Measurements from ENCODE around the gene KIF18B. TPM values are rescaled to one million over a fixed set of nuclear protein-coding genes. Genes with fewer than 3 reads are reported as not detected.

The KIF18B gene
- total RNA-seq, 1 experiment from 2014 or later, result 82.2 TPM

DNA sequence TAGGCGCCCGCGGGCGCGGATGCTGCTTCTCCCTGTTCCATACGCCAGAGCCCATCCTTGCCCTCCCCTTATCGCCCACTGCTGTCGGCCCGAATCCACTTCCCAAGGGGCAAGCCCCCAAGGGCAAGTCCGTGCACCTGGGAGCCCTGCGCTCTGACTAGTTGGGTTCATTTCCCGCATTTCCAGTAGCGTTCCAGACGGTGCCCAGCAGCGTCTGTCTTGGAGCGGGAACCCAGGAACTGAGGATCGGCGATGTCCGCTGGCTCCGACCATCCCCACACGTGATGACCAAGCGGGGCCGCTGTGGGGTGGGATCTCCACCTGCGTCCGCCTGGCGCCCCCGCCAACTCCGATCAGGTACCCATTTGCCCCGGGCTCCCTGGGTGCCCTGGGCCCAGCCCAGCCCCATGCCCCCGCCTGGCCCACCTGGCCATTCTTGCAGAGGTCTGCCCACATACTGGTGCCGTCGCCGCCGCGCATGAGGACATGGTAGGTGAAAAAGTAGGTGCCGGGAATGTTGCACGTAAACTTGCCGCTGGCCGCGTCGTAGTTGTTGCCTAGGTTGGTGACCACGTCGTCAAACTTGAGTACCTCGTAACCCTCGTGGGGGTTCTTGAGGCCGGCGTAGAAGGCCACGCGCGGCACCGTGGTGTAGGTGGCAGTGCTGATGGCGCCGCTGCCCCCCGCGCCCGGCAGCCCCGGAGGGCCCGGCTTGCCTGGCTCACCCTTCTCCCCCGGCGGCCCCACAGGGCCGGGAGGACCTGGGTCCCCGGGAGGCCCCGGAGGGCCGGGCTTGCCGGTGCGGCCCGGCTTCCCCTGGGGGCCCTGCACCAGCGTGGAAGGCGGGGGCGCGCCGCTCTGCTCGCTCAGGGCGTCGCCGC is 19.7 kb upstream of the KIF18B start:
- H3K9me3 Mint-ChIP-seq, result no peaks in the 10 kb centered on the region
- ATAC-seq (no peak), DNase-seq (ENCODE audit: low spot score) (peak; percentile 35)
- TF ChIP-seq, protein P1, sequence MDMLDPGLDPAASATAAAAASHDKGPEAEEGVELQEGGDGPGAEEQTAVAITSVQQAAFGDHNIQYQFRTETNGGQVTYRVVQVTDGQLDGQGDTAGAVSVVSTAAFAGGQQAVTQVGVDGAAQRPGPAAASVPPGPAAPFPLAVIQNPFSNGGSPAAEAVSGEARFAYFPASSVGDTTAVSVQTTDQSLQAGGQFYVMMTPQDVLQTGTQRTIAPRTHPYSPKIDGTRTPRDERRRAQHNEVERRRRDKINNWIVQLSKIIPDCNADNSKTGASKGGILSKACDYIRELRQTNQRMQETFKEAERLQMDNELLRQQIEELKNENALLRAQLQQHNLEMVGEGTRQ (CRISPR knock-in tag; IDR thresholded peaks at IDR 0.05), result peak; percentile 31; the same call in 1 of the 2 replicates
- TF ChIP-seq, protein P2, sequence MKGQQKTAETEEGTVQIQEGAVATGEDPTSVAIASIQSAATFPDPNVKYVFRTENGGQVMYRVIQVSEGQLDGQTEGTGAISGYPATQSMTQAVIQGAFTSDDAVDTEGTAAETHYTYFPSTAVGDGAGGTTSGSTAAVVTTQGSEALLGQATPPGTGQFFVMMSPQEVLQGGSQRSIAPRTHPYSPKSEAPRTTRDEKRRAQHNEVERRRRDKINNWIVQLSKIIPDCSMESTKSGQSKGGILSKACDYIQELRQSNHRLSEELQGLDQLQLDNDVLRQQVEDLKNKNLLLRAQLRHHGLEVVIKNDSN (CRISPR knock-in tag; IDR thresholded peaks at IDR 0.05), result peak; percentile 28; the same call in 1 of the 2 replicates
- TF ChIP-seq ZNF138 (CRISPR knock-in tag; conservative IDR thresholded peaks at IDR 0.05) (no peak), TCF7 (CRISPR knock-in tag; IDR thresholded peaks at IDR 0.05; ENCODE audit: low read depth) (0 out of 2 replicates have a peak, but pooled peaks have one; percentile 48)
- TF ChIP-seq, protein P3, sequence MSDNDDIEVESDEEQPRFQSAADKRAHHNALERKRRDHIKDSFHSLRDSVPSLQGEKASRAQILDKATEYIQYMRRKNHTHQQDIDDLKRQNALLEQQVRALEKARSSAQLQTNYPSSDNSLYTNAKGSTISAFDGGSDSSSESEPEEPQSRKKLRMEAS (CRISPR knock-in tag; IDR thresholded peaks at IDR 0.05), result peak; percentile 61; the same call in 1 of the 2 replicates
- ChIA-PET POLR2A (no interaction called here), CTCF (interaction anchor here (0.6 to 5.5 kb wide), 16 partner anchors 9 to 230 kb away, joined by 3 to 117 read pairs (median 5); partner anchors contain the start of gene ACBD4)
- peaks cover 77% of the 10 kb centered on the region for H3K27me3 Mint-ChIP-seq (ENCODE audit: low read depth)
- H3K36me3 Mint-ChIP-seq, result no peaks in the 10 kb centered on the region
- H3K27ac Mint-ChIP-seq, result no peak overlapping the region
- H3K4me3 Mint-ChIP-seq, result peak overlapping the region; percentile 69
- H3K4me1 Mint-ChIP-seq, result peaks cover 29% of the 10 kb centered on the region

DNA sequence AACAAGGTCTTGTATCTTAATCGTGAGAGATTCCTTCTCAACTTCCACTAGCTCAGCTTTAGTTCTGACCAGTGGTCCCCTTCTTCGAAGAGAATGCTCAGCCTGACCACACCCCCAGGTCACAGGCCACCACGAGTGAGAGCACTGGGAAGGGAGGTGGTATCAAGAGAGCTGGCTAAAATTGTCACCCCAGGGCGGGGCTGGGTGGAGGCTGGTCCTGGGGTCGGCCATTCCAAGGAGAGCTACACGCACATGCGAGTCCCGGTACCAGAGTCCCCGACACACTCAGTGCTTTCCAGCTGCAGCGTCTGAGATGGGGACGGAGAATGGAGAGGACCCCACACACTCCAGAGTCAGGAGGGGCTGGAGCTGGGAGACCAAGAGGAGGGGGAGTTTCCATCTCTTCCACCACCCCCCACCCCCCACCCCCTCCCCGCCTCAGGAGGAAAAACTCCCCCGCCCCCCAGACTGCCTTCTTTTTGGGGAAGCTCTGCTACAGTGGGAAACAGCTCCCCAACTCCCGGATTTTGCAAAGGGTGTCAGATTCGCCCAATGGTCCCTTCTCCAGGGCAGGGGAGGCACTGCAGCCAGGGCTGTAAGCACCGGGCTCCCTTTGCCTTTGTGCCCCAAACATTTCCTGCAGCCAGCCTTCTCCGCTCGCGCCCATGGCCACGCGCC is 18.9 kb upstream of the KIF18B start:
- H3K27ac Mint-ChIP-seq, result no peak overlapping the region
- TF ChIP-seq, protein P4, sequence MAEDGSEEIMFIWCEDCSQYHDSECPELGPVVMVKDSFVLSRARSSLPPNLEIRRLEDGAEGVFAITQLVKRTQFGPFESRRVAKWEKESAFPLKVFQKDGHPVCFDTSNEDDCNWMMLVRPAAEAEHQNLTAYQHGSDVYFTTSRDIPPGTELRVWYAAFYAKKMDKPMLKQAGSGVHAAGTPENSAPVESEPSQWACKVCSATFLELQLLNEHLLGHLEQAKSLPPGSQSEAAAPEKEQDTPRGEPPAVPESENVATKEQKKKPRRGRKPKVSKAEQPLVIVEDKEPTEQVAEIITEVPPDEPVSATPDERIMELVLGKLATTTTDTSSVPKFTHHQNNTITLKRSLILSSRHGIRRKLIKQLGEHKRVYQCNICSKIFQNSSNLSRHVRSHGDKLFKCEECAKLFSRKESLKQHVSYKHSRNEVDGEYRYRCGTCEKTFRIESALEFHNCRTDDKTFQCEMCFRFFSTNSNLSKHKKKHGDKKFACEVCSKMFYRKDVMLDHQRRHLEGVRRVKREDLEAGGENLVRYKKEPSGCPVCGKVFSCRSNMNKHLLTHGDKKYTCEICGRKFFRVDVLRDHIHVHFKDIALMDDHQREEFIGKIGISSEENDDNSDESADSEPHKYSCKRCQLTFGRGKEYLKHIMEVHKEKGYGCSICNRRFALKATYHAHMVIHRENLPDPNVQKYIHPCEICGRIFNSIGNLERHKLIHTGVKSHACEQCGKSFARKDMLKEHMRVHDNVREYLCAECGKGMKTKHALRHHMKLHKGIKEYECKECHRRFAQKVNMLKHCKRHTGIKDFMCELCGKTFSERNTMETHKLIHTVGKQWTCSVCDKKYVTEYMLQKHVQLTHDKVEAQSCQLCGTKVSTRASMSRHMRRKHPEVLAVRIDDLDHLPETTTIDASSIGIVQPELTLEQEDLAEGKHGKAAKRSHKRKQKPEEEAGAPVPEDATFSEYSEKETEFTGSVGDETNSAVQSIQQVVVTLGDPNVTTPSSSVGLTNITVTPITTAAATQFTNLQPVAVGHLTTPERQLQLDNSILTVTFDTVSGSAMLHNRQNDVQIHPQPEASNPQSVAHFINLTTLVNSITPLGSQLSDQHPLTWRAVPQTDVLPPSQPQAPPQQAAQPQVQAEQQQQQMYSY (CRISPR knock-in tag; IDR thresholded peaks at IDR 0.05), result no peak
- TF ChIP-seq ZNF263 (CRISPR knock-in tag; IDR thresholded peaks at IDR 0.05; ENCODE audit: low read depth) (no peak), GABPB1 (CRISPR knock-in tag; IDR thresholded peaks at IDR 0.05) (no peak), NFATC4 (CRISPR knock-in tag; IDR thresholded peaks at IDR 0.05) (no peak), SOX15 (CRISPR knock-in tag; IDR thresholded peaks at IDR 0.05) (no peak), ZNF138 (CRISPR knock-in tag; conservative IDR thresholded peaks at IDR 0.05) (no peak), RORB (CRISPR knock-in tag; IDR thresholded peaks at IDR 0.05) (no peak), GRHL2 (CRISPR knock-in tag; IDR thresholded peaks at IDR 0.05; ENCODE audit: insufficient replicate concordance, severe bottlenecking) (no peak), ZNF232 (CRISPR knock-in tag; IDR thresholded peaks at IDR 0.05) (no peak)
- TF ChIP-seq, protein P5, sequence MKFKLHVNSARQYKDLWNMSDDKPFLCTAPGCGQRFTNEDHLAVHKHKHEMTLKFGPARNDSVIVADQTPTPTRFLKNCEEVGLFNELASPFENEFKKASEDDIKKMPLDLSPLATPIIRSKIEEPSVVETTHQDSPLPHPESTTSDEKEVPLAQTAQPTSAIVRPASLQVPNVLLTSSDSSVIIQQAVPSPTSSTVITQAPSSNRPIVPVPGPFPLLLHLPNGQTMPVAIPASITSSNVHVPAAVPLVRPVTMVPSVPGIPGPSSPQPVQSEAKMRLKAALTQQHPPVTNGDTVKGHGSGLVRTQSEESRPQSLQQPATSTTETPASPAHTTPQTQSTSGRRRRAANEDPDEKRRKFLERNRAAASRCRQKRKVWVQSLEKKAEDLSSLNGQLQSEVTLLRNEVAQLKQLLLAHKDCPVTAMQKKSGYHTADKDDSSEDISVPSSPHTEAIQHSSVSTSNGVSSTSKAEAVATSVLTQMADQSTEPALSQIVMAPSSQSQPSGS (CRISPR knock-in tag; IDR thresholded peaks at IDR 0.05; ENCODE audit: borderline replicate concordance, low read depth), result no peak
- TF ChIP-seq, protein P6, sequence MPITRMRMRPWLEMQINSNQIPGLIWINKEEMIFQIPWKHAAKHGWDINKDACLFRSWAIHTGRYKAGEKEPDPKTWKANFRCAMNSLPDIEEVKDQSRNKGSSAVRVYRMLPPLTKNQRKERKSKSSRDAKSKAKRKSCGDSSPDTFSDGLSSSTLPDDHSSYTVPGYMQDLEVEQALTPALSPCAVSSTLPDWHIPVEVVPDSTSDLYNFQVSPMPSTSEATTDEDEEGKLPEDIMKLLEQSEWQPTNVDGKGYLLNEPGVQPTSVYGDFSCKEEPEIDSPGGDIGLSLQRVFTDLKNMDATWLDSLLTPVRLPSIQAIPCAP (CRISPR knock-in tag; IDR thresholded peaks at IDR 0.05), result no peak
- peaks cover 75% of the 10 kb centered on the region for H3K27me3 Mint-ChIP-seq (ENCODE audit: low read depth)
- ATAC-seq, result no peak
- H3K4me1 Mint-ChIP-seq, result peaks cover 21% of the 10 kb centered on the region
- peak overlapping the region; percentile 69 for H3K4me3 Mint-ChIP-seq
- no peaks in the 10 kb centered on the region for H3K36me3 Mint-ChIP-seq
- ChIA-PET POLR2A (interaction anchor here (1.2 kb wide), 1 partner anchor 14 kb away, joined by 3 read pairs; no protein-coding TSS in a partner anchor), CTCF (interaction anchor here (0.6 to 1.6 kb wide), 12 partner anchors 8 to 191 kb away, joined by 3 to 9 read pairs (median 4); partner anchors contain the start of gene ACBD4)
- no peaks in the 10 kb centered on the region for H3K9me3 Mint-ChIP-seq
- no peak for DNase-seq (ENCODE audit: low spot score)
